ENCODE data around the gene GALNT17.

The GALNT17 gene

DNA sequence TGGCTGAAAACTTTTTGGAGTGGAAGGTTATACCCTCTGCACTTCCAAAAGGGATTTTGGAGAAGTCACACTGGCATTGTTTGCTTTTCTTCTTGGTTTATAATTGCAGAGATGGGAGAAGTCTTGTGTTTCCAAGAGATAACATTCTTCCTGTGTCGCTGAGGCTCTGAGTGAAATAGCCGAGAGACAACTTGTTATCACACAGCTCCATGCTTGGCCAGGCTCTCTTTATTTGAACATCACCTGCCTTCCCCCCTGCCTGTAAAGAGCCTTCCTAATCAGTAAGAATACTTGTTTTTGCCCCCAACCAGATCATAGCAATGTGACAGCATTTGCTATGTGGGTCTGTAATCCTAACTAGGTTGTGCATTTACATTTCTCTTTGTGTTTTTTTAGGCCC, 270.7 kb downstream of the GALNT17 start:
- no peak overlapping the region for H3K27ac ChIP-seq (ENCODE audit: insufficient read depth in 1 of 2, low read depth in 1 of 2, low read length in 2 of 2, poor library complexity in 1 of 2, severe bottlenecking in 2 of 2)
- no peaks in the 10 kb centered on the region for H3K36me3 ChIP-seq (ENCODE audit: control insufficient read depth in 4 of 4, insufficient read depth in 4 of 4, low read length in 3 of 4)
- H3K4me1 ChIP-seq (ENCODE audit: control extremely low read depth in 1 of 4, control insufficient read depth in 4 of 4, insufficient read depth in 4 of 4, low read length in 3 of 4), result no peaks in the 10 kb centered on the region
- H3K27me3 ChIP-seq (replicated peaks in 2 of 5; ENCODE audit: control insufficient read depth in 4 of 5, insufficient read depth in 5 of 5, low read length in 4 of 5), result no peaks in the 10 kb centered on the region
- ChIA-PET CTCF (no interaction called here), POLR2A (no interaction called here)
- no peak overlapping the region for H3K4me3 ChIP-seq (ENCODE audit: control insufficient read depth in 1 of 7, extremely low read depth in 1 of 7, insufficient read depth in 4 of 7, low read depth in 2 of 7, low read length in 6 of 7)
- no peak for DNase-seq
- H3K9me3 ChIP-seq (ENCODE audit: control extremely low read depth in 1 of 5, control insufficient read depth in 4 of 5, insufficient read depth in 2 of 5, low read depth in 1 of 5, low read length in 4 of 5), result peaks cover 0 to 2% (median 0%) of the 10 kb centered on the region in 5 experiments
- WGBS (ENCODE audit: insufficient coverage), result no CpG with 5 or more reads among the region's 2 CpGs

DNA sequence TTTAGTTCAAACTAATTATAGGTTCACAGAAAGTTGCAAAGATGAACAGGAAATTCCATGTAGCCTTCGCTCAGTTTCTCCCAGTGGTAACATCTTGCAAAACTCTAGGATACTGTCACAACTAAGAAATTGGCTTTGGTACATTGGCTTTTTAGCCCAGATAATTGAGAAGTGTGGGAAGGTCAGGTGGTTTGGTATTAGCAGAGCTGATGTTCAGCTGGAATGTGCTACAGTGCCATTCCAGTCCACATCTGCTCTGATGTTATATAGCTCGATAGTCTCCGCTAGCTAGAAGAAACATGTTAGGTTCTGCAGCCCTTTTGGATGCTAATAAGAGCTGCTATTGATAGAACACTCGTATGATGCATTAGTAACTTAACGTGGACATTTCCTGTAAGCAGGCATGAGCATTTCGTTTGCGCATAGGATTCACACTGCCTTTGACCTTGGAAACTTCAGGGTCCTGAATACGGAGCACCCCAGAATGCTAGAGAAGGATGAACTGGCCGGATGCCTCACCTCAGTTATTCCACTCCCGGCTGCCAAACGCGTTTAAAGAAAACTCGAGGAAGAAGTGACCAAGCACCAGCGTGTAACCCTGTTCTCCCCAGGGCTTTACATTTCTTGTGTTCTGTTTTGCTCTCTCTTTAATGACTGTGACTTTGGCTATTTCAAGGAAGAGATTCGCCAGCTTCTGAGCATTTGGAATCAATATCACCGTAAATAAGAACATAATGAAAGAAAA, 271.4 kb downstream of the GALNT17 start:
- WGBS (ENCODE audit: insufficient coverage), result 84% methylated on average over 14 of the region's 16 CpGs
- Histone ChIP-seq H3K27me3 (replicated peaks in 2 of 5; ENCODE audit: control insufficient read depth in 4 of 5, insufficient read depth in 5 of 5, low read length in 4 of 5) (no peaks in the 10 kb centered on the region), H3K27ac (ENCODE audit: insufficient read depth in 1 of 2, low read depth in 1 of 2, low read length in 2 of 2, poor library complexity in 1 of 2, severe bottlenecking in 2 of 2) (no peak overlapping the region), H3K4me3 (ENCODE audit: control insufficient read depth in 1 of 7, extremely low read depth in 1 of 7, insufficient read depth in 4 of 7, low read depth in 2 of 7, low read length in 6 of 7) (no peak overlapping the region), H3K9me3 (ENCODE audit: control extremely low read depth in 1 of 5, control insufficient read depth in 4 of 5, insufficient read depth in 2 of 5, low read depth in 1 of 5, low read length in 4 of 5) (peaks cover 0 to 2% (median 0%) of the 10 kb centered on the region in 5 experiments), H3K4me1 (ENCODE audit: control extremely low read depth in 1 of 4, control insufficient read depth in 4 of 4, insufficient read depth in 4 of 4, low read length in 3 of 4) (no peaks in the 10 kb centered on the region), H3K36me3 (ENCODE audit: control insufficient read depth in 4 of 4, insufficient read depth in 4 of 4, low read length in 3 of 4) (no peaks in the 10 kb centered on the region)
- CTCF ChIA-PET, result no interaction called here
- POLR2A ChIA-PET, result no interaction called here
- no peak for DNase-seq

DNA sequence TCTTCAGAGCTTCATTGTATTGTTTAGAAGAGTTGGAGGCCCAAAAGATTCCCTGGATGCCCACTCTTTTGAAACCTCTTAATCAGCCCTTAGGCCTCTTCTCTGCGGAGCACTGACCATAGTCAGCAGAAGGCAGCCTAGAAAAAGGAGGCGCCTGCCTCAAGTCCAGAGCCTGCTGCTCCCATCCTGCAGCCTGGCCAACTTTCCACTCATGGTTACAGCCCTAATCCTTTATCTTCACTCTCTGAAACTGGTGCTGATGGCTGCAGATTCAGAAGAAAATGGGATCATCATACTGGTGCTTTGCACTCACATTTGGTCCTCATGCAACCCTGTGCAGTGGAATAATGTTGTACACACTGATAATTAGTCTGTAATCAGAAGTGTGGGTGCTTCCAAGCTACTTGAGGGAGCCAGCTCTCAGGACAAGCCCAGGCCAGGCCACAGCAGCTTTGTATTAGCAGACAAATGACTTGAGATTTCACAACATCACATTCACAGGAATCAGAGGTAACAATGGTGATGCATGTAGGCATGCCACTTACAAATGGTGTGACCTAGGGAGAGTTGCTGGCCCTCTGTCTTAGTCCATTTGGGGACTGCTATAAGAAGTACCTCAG, 272.9 kb downstream of the GALNT17 start:
- ChIA-PET POLR2A (no interaction called here), CTCF (no interaction called here)
- Histone ChIP-seq H3K27ac (ENCODE audit: insufficient read depth in 1 of 2, low read depth in 1 of 2, low read length in 2 of 2, poor library complexity in 1 of 2, severe bottlenecking in 2 of 2) (no peak overlapping the region), H3K9me3 (ENCODE audit: control extremely low read depth in 1 of 5, control insufficient read depth in 4 of 5, insufficient read depth in 2 of 5, low read depth in 1 of 5, low read length in 4 of 5) (peaks cover 0 to 9% (median 1%) of the 10 kb centered on the region in 5 experiments), H3K4me1 (ENCODE audit: control extremely low read depth in 1 of 4, control insufficient read depth in 4 of 4, insufficient read depth in 4 of 4, low read length in 3 of 4) (no peaks in the 10 kb centered on the region), H3K36me3 (ENCODE audit: control insufficient read depth in 4 of 4, insufficient read depth in 4 of 4, low read length in 3 of 4) (no peaks in the 10 kb centered on the region), H3K27me3 (replicated peaks in 2 of 5; ENCODE audit: control insufficient read depth in 4 of 5, insufficient read depth in 5 of 5, low read length in 4 of 5) (no peaks in the 10 kb centered on the region), H3K4me3 (ENCODE audit: control insufficient read depth in 1 of 7, extremely low read depth in 1 of 7, insufficient read depth in 4 of 7, low read depth in 2 of 7, low read length in 6 of 7) (no peak overlapping the region)
- WGBS (ENCODE audit: insufficient coverage), result 91% methylated on average over 2 of the region's 2 CpGs
- no peak for DNase-seq

DNA sequence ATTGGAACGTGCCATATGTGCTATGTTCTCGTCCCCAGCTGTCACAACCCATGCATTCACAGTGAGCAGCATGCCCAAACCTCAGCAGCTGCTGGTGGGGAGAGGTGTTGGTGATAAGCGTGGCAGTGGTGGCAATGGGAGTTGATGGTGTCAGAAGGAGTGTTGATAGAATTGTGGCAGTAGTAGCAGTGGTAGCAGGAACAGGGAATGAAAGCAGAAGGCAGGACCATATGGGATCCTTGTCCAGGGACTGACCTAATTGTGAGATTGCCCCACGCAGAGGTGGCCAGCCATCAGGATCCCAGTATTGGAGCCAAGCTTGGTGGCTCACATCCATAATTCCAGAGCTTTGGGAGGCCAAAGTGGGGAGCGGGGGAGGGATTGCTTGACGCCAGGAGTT, 276.3 kb downstream of the GALNT17 start:
- Histone ChIP-seq H3K4me3 (ENCODE audit: control insufficient read depth in 1 of 7, extremely low read depth in 1 of 7, insufficient read depth in 4 of 7, low read depth in 2 of 7, low read length in 6 of 7) (no peak overlapping the region), H3K9me3 (ENCODE audit: control extremely low read depth in 1 of 5, control insufficient read depth in 4 of 5, insufficient read depth in 2 of 5, low read depth in 1 of 5, low read length in 4 of 5) (peaks cover 0 to 13% (median 1%) of the 10 kb centered on the region in 5 experiments), H3K4me1 (ENCODE audit: control extremely low read depth in 1 of 4, control insufficient read depth in 4 of 4, insufficient read depth in 4 of 4, low read length in 3 of 4) (no peaks in the 10 kb centered on the region), H3K27me3 (replicated peaks in 2 of 5; ENCODE audit: control insufficient read depth in 4 of 5, insufficient read depth in 5 of 5, low read length in 4 of 5) (no peaks in the 10 kb centered on the region), H3K36me3 (ENCODE audit: control insufficient read depth in 4 of 4, insufficient read depth in 4 of 4, low read length in 3 of 4) (no peaks in the 10 kb centered on the region), H3K27ac (ENCODE audit: insufficient read depth in 1 of 2, low read depth in 1 of 2, low read length in 2 of 2, poor library complexity in 1 of 2, severe bottlenecking in 2 of 2) (no peak overlapping the region)
- ChIA-PET CTCF (no interaction called here), POLR2A (no interaction called here)
- WGBS (ENCODE audit: insufficient coverage), result 94% methylated on average over 4 of the region's 6 CpGs
- no peak for DNase-seq

DNA sequence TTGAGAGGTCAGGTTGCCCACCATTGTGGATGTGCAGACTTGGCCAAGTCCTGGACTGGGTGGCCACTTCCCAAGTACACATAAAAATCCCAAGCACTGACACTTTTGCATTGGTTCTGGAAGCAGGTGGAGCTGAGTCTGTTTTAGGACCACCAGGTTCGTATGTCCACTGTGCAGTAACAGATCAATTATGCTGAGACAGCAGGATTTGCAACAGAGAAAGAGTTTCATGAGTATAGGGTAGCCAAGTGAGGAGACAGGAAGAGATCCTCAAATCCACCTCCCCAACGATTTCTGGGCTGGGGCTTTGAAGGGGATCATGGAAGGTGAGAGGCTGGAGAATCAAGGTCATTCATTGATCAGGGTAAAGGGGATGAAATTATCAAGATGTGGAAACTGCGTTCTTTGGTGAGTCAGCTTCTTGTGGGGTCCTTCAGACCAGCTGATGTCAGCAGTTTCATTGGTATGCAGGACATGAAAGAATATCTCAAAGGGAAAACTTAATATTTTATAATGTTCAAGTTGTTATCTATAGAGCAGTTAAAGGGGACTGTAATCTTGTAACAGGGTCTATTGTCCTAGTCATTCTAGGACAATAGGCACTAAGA, 277.7 kb downstream of the GALNT17 start:
- 92% methylated on average over 2 of the region's 3 CpGs for WGBS (ENCODE audit: insufficient coverage)
- CTCF ChIA-PET, result no interaction called here

DNA sequence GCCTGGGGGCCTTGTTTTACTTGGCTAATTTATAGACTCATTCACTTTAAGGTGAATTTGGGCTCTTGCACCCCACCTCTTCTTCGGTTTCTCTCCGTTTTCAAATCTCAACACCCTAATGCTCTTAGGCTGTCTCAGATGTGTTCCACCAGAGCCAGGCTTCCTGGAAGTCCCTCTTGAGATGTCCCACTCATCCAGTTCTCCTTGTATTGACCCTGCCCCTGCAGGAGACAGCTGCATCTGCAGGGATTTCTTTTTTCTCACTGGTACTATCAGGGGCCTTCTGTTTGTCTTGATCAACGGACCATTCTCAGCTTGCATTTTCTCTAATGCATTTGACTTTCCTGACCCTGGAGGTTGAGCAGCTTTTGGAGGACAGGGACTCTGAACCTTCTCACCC, 279.5 kb downstream of the GALNT17 start:
- Histone ChIP-seq H3K27ac (ENCODE audit: insufficient read depth in 1 of 2, low read depth in 1 of 2, low read length in 2 of 2, poor library complexity in 1 of 2, severe bottlenecking in 2 of 2) (no peak overlapping the region), H3K4me1 (ENCODE audit: control extremely low read depth in 1 of 4, control insufficient read depth in 4 of 4, insufficient read depth in 4 of 4, low read length in 3 of 4) (peaks cover 0 to 7% (median 5%) of the 10 kb centered on the region in 4 experiments), H3K9me3 (ENCODE audit: control extremely low read depth in 1 of 5, control insufficient read depth in 4 of 5, insufficient read depth in 2 of 5, low read depth in 1 of 5, low read length in 4 of 5) (peaks cover 0 to 11% (median 1%) of the 10 kb centered on the region in 5 experiments), H3K4me3 (ENCODE audit: control insufficient read depth in 1 of 7, extremely low read depth in 1 of 7, insufficient read depth in 4 of 7, low read depth in 2 of 7, low read length in 6 of 7) (no peak overlapping the region), H3K27me3 (replicated peaks in 2 of 5; ENCODE audit: control insufficient read depth in 4 of 5, insufficient read depth in 5 of 5, low read length in 4 of 5) (no peaks in the 10 kb centered on the region), H3K36me3 (ENCODE audit: control insufficient read depth in 4 of 4, insufficient read depth in 4 of 4, low read length in 3 of 4) (no peaks in the 10 kb centered on the region)
- POLR2A ChIA-PET, result no interaction called here
- DNase-seq, result no peak
- WGBS (ENCODE audit: insufficient coverage), result 100% methylated on average over 3 of the region's 3 CpGs
- CTCF ChIA-PET, result no interaction called here

More for the DNA sequence above, 277.7 kb downstream of the GALNT17 start:
- Histone ChIP-seq H3K27ac (ENCODE audit: insufficient read depth in 1 of 2, low read depth in 1 of 2, low read length in 2 of 2, poor library complexity in 1 of 2, severe bottlenecking in 2 of 2) (no peak overlapping the region), H3K4me3 (ENCODE audit: control insufficient read depth in 1 of 7, extremely low read depth in 1 of 7, insufficient read depth in 4 of 7, low read depth in 2 of 7, low read length in 6 of 7) (no peak overlapping the region), H3K4me1 (ENCODE audit: control extremely low read depth in 1 of 4, control insufficient read depth in 4 of 4, insufficient read depth in 4 of 4, low read length in 3 of 4) (peaks cover 0 to 4% (median 3%) of the 10 kb centered on the region in 4 experiments), H3K36me3 (ENCODE audit: control insufficient read depth in 4 of 4, insufficient read depth in 4 of 4, low read length in 3 of 4) (no peaks in the 10 kb centered on the region), H3K27me3 (replicated peaks in 2 of 5; ENCODE audit: control insufficient read depth in 4 of 5, insufficient read depth in 5 of 5, low read length in 4 of 5) (no peaks in the 10 kb centered on the region), H3K9me3 (ENCODE audit: control extremely low read depth in 1 of 5, control insufficient read depth in 4 of 5, insufficient read depth in 2 of 5, low read depth in 1 of 5, low read length in 4 of 5) (peaks cover 0 to 13% (median 1%) of the 10 kb centered on the region in 5 experiments)
- no peak for DNase-seq
- POLR2A ChIA-PET, result no interaction called here

DNA sequence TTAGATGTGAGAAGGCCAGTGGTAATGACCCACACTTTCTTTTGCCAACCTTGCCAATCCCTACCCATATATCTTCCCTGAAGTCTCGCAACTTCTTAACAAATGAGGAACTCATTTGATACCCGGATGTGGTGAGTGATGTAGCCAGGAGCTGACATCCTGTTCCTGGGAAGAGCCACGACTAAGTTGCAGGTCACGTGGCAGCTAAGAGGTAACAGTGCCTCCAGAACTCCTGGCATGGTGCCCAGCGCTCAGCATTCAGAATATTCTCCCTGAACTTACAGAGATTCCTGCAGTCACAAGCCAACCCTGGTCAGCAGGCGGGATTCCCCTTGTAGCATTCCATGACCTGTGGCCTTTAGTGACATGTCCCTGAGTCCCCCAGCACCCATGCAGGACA, 282.5 kb downstream of the GALNT17 start:
- Histone ChIP-seq H3K27ac (ENCODE audit: insufficient read depth in 1 of 2, low read depth in 1 of 2, low read length in 2 of 2, poor library complexity in 1 of 2, severe bottlenecking in 2 of 2) (no peak overlapping the region), H3K4me1 (ENCODE audit: control extremely low read depth in 1 of 4, control insufficient read depth in 4 of 4, insufficient read depth in 4 of 4, low read length in 3 of 4) (peaks cover 0 to 7% (median 5%) of the 10 kb centered on the region in 4 experiments), H3K4me3 (ENCODE audit: control insufficient read depth in 1 of 7, extremely low read depth in 1 of 7, insufficient read depth in 4 of 7, low read depth in 2 of 7, low read length in 6 of 7) (no peak overlapping the region), H3K36me3 (ENCODE audit: control insufficient read depth in 4 of 4, insufficient read depth in 4 of 4, low read length in 3 of 4) (no peaks in the 10 kb centered on the region), H3K27me3 (replicated peaks in 2 of 5; ENCODE audit: control insufficient read depth in 4 of 5, insufficient read depth in 5 of 5, low read length in 4 of 5) (no peaks in the 10 kb centered on the region), H3K9me3 (ENCODE audit: control extremely low read depth in 1 of 5, control insufficient read depth in 4 of 5, insufficient read depth in 2 of 5, low read depth in 1 of 5, low read length in 4 of 5) (peaks cover 0 to 7% (median 1%) of the 10 kb centered on the region in 5 experiments)
- 46% methylated on average over 4 of the region's 6 CpGs for WGBS (ENCODE audit: insufficient coverage)
- no peak for DNase-seq
- CTCF ChIA-PET, result interaction anchor here (0.7 kb wide), 1 partner anchor 11 kb away, joined by 3 read pairs; no protein-coding TSS in a partner anchor
- POLR2A ChIA-PET, result no interaction called here

Measured in common myeloid progenitor, CD34-positive (primary cell).